HFFc6 (cell line): Measurements from ENCODE around the gene SAPCD1. TPM values are rescaled to one million over a fixed set of nuclear protein-coding genes. Genes with fewer than 3 reads are reported as not detected.

Experiments
- DNase-seq: peaks from one replicate; pipeline ENCODE4 v3.0.0-alpha.2; 2018
- H3K27ac Mint-ChIP-seq: 2 replicates; pipeline ENCODE4 v1.8.0; 2020; ENCODE audit warnings: mild to moderate bottlenecking, mixed read lengths
- H3K27me3 Mint-ChIP-seq: 2 replicates; pipeline ENCODE4 v1.8.0; 2021; ENCODE audit warnings: mild to moderate bottlenecking, moderate library complexity, mixed read lengths; ENCODE audit not compliant: insufficient read depth
- H3K36me3 Mint-ChIP-seq: 2 replicates; pipeline ENCODE4 v1.8.0; 2021; ENCODE audit warnings: low read depth, mixed read lengths
- H3K4me1 Mint-ChIP-seq: 2 replicates; pipeline ENCODE4 v1.8.0; 2020; ENCODE audit warnings: low read depth, mixed read lengths
- H3K4me3 Mint-ChIP-seq: 2 replicates; pipeline ENCODE4 v1.8.0; 2020; ENCODE audit warnings: mild to moderate bottlenecking, moderate library complexity, mixed read lengths
- H3K9me3 Mint-ChIP-seq: 2 replicates; pipeline ENCODE4 v1.8.0; 2020; ENCODE audit warnings: mild to moderate bottlenecking, mixed read lengths
- total RNA-seq, 6 experiments: library from RNA; stranded (reverse); fragmentation: NEBNext Ultra II Directional; extraction: Animal tissue kit (Norgen Biotek cat#: 25700); gene quantifications; 2 replicates in 1 of 6; 3 replicates in 5 of 6; pipeline ENCODE4 v1.2.3, GENCODE V29; 2021
- TF ChIP-seq, protein P1 (sequence below): fragments of 200-600 bp; sonication (generic); IDR thresholded peaks from 2 replicates; pipeline ENCODE4 v1.5.0; 2021; ENCODE audit warnings: antibody characterized with exemption, mild to moderate bottlenecking

SAPCD1 gene
- total RNA-seq, 6 experiments from 2014 or later, result 0.91 to 2.4 (median 1.3) TPM

DNA sequence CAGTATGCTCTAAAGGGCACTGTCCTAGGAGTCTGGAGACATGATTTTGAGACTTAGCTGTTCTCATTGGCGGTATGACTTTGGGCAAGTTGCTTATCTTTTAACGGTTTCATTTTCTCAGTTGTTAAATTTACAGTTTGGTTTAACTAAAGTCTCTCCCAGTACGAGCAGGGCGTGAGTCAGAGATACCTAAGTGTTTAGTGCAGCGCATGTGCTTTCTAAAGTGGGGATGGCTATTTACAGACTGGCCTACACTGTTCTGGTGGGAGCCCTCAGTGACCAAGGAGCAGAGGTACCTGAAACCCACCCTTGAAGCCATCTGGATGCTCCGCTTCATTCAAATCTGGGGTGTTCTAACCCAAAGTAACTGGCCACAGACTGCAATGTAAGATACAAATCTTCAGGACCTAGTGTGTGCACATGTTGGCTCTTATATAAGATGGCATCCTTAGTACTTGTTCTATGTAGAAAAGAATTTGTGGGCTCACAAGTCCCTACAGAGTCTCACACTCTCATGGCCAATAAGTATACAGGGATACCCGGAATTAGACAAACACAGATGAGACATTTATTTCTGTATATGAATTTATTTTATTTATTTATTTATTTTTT lies 11.9 kb upstream of the SAPCD1 start:
- H3K36me3 Mint-ChIP-seq, result peaks cover 12% of the 10 kb centered on the region; the same call in 1 of the 2 replicates

DNA sequence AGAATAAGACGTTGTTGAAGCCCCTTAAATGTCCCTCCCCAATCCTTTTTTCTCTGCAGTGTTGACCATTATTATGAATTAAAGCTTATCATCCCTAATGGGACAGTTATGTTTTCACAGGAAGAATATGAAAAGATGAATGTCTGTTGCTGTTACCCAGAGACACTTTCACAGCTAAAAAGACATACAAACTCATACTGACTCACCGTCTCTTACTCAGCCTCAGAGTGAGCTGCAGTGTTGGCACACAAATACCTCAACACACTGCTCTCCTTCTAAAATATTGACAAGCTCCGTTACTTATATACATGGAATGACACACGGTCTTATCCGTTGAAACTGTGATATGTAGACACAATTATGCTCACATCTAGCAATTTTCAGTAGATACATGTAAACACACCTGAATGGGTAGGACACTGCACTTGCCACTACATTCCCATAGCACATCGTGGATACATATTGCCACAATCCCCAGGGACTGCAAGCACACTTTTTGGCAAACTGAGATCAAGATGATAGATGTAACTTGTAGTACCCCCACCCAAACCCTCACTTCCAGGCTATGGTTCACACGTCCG lies 9.6 kb upstream of the SAPCD1 start:
- H3K9me3 Mint-ChIP-seq, result no peaks in the 10 kb centered on the region
- H3K27ac Mint-ChIP-seq, result peak overlapping the region; percentile 83
- H3K4me3 Mint-ChIP-seq, result peak overlapping the region; percentile 16; the same call in 1 of the 2 replicates
- peak; percentile 82 for DNase-seq
- peaks cover 16% of the 10 kb centered on the region for H3K4me1 Mint-ChIP-seq
- TF ChIP-seq, protein P1, sequence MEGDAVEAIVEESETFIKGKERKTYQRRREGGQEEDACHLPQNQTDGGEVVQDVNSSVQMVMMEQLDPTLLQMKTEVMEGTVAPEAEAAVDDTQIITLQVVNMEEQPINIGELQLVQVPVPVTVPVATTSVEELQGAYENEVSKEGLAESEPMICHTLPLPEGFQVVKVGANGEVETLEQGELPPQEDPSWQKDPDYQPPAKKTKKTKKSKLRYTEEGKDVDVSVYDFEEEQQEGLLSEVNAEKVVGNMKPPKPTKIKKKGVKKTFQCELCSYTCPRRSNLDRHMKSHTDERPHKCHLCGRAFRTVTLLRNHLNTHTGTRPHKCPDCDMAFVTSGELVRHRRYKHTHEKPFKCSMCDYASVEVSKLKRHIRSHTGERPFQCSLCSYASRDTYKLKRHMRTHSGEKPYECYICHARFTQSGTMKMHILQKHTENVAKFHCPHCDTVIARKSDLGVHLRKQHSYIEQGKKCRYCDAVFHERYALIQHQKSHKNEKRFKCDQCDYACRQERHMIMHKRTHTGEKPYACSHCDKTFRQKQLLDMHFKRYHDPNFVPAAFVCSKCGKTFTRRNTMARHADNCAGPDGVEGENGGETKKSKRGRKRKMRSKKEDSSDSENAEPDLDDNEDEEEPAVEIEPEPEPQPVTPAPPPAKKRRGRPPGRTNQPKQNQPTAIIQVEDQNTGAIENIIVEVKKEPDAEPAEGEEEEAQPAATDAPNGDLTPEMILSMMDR, result no peak
- peaks cover 5% of the 10 kb centered on the region; the same call in 1 of the 2 replicates for H3K36me3 Mint-ChIP-seq
- H3K27me3 Mint-ChIP-seq, result no peaks in the 10 kb centered on the region

More for the DNA sequence above, 11.9 kb upstream of the SAPCD1 start:
- peaks cover 25% of the 10 kb centered on the region for H3K4me1 Mint-ChIP-seq
- no peak overlapping the region; the same call in 1 of the 2 replicates for H3K27ac Mint-ChIP-seq
- no peaks in the 10 kb centered on the region for H3K9me3 Mint-ChIP-seq
- H3K4me3 Mint-ChIP-seq, result no peak overlapping the region
- DNase-seq, result peak; percentile 25
- no peaks in the 10 kb centered on the region for H3K27me3 Mint-ChIP-seq
- TF ChIP-seq, protein P1, result no peak

DNA sequence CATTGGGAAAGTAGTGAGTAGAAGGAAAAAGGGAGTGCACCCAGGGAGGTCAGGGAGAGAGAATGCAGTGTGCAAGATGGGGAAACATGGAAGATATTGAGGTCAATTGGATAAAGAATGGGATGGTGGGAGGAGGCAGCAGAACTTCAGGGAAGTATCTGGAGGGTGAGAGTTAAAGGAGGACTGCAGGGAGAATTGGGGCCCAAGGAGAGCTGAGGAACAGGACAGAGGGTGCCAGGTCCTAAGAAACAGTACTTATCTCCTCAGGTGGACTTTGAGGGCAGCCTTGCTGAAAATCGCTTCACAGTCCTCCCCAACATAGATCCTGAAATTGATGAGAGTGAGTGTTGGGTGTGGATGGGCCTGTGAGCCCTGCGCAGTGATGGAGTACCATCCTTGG lies 4.2 kb upstream of the SAPCD1 start:
- H3K27ac Mint-ChIP-seq, result no peak overlapping the region
- no peaks in the 10 kb centered on the region for H3K27me3 Mint-ChIP-seq
- no peak for DNase-seq
- H3K4me1 Mint-ChIP-seq, result peaks cover 4% of the 10 kb centered on the region
- H3K4me3 Mint-ChIP-seq, result no peak overlapping the region
- peaks cover 7% of the 10 kb centered on the region; the same call in 1 of the 2 replicates for H3K36me3 Mint-ChIP-seq
- H3K9me3 Mint-ChIP-seq, result no peaks in the 10 kb centered on the region
- TF ChIP-seq, protein P1, result no peak

DNA sequence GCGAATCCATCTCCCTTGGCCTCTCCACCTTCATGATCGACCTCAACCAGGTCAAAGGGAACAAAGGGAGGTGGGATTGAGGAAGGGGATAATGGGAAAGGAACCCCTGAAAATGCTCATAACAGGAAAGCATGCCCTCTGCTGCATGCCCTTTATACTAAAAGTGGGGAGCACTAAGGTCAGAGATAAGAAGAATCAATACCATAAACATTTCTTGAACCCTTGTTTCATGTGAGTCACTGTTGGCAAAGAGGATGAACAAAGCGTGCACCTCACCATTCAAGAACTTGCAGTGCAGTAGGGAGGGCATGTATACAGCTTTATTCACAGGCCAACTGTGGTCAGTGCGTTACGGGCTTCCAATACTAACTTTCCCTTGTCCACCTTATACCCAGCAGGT lies 1.7 kb upstream of the SAPCD1 start:
- no peaks in the 10 kb centered on the region for H3K9me3 Mint-ChIP-seq
- H3K4me1 Mint-ChIP-seq, result peaks cover 19% of the 10 kb centered on the region
- no peak for DNase-seq
- H3K27ac Mint-ChIP-seq, result no peak overlapping the region
- H3K27me3 Mint-ChIP-seq, result no peaks in the 10 kb centered on the region
- peaks cover 7% of the 10 kb centered on the region; the same call in 1 of the 2 replicates for H3K36me3 Mint-ChIP-seq
- no peak overlapping the region for H3K4me3 Mint-ChIP-seq
- TF ChIP-seq, protein P1, result no peak

DNA sequence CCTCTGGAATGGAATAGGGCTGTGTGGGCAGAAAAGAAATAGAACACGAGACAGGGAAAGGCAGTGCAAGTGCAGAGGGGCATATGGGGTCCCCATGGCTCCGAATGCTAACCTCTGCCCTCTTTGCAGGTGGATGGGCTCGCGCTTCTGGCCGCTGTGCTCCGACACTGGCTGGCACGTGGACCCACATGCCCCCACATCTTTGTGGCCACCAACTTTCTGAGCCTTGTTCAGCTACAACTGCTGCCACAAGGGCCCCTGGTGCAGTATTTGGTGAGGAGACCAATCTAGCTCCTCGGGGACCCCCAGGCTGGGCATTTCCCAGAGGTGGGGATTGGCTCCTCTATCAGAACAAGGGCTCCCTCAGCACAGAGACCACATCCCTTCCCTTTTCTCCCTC lies 1.1 kb upstream of the SAPCD1 start:
- Mint-ChIP-seq H3K4me3 (no peak overlapping the region), H3K4me1 (peaks cover 25% of the 10 kb centered on the region), H3K27me3 (no peaks in the 10 kb centered on the region), H3K36me3 (peaks cover 7% of the 10 kb centered on the region; the same call in 1 of the 2 replicates), H3K9me3 (no peaks in the 10 kb centered on the region), H3K27ac (no peak overlapping the region)
- TF ChIP-seq, protein P1, result no peak
- no peak for DNase-seq
